Measurements from ENCODE around the gene MCFD2.

MCFD2 gene

DNA sequence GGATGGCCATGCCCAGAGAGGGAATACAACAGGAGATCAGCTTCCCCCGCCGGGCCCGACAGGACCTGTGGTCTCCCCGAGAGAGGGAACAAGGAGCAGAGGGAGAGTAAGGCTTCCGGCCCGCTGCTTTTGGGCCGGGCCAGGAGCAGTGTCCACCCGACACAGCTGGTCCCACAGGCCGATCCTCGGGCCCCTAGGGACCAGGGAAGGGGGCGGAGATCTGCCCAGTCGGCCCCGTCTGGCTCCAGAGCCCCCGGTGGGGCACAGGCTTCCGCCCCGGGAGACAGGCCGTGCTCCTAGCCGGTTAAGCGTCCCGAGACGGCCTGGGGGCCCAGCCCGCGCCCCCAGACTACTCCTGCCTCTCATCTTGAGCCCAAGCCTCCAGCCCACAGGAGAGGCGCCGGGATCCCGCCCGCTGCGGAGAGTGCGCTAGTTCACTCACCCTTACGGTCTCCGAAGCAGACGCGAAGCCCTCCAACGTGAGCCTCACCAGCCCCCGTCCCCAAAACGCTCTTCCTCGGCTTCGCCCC, at the start of gene MCFD2:
TSS of gene MCFD2 (minus strand) at position 526 of the 530 bp plus-strand sequence. CDS start 6,635 bp downstream, outside the sequence.
- no peak for DNase-seq

- DNase-seq: no peak
Observed at GRCh38 chr2:46964835-46965560, 49.4 kb upstream of the MCFD2 start.

DNA sequence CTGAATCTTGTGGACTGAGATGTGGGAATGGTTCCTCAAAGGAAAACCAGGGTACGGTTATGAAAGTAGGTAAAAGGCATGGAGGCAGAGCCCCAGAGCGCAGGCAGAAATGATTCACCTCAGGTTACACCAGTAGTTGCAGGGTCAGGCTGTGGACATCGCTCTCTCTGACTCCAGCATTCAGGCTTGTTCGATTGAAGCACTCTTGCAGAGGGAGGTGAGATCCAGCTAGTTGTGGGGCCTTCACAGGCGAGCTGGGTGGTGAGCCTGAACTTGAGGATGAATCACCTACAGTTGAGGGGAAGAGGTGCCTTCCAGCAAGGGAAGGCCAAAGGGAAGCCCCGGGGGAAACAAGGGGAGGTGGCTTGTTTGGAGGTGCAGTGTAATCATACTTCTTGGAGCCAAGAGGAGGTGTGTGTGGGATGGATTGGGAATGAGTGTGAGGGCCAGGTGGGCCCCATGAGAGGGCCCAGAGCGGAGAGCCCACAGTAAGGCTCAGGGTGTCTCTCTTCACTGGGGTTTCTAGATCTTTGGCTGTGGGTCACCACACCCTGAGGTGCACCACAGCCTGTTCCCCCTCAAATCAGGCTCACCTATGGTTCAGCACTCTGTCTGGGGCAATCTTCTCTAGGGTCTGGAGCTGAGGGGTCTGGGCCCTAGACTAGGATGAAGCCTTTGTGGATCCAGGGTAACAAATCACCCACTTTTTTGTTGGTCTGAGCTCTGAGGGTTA, 48.5 kb upstream of the MCFD2 start:
- DNase-seq: no peak

- DNase-seq: no peak
Observed at GRCh38 chr2:46963210-46963609, 47.6 kb upstream of the MCFD2 start.

GRCh38 chr2:46962751-46963150, 47.1 kb upstream of the MCFD2 start:
- DNase-seq: no peak

- no peak for DNase-seq
Observed at GRCh38 chr2:46960618-46961017, 45.0 kb upstream of the MCFD2 start.

- no peak for DNase-seq
Observed at GRCh38 chr2:46958431-46959017, 42.9 kb upstream of the MCFD2 start.

GRCh38 chr2:46956981-46957531, 41.5 kb upstream of the MCFD2 start:
- no peak for DNase-seq

DNA sequence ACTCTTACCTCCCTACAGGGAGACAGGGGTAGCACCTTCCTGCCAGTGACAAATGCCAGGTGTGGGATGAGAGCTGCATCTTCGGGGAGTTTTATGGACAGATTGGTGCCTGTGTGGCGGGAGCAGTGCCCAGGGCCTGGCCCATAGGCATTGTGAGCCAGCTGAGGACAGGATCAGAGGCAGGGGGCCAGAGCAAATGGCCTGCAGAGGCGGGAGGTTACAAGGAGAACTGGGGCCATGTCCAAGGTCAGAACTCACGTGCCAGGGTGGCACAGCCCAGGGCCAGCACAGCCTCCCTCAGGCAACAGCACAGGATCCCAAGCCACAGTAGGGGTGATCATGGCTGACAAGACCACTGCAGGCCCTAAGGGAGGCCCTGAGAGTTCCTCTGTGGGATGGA, 40.2 kb upstream of the MCFD2 start:
- DNase-seq: no peak

DNA sequence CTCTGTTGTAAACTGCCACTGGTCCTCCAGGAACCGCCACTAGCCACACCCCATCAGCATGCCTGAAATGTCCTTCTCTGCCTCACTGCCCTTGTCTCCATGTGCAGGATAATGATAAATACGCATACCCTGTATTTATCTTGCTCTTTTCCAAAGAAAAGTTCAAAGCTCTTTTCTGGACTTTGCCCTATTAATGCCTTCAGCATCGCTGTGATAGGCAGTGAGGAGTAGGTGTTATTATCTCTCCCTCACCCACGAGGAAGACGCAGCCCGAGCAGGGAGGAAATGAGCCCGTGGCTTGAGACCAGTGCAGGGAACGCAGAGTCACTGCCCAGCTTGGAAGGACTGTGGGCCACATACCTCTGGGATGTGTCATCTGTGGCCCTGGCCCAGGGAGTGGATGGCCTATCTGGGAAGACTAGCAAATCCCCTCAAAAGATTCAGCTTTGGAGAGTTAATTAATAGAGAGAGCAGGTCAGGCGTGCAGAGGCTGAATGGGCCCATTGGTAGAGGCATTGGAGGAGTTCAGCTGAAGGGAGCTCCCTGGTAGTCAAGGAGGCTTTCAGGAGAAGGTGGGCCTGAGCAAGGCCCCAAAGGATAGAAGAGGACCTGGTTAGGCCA, 39.5 kb upstream of the MCFD2 start:
- peak; percentile 60 for DNase-seq

GRCh38 chr2:46952171-46952570, 36.6 kb upstream of the MCFD2 start:
- DNase-seq: no peak

GRCh38 chr2:46951290-46952064, 35.9 kb upstream of the MCFD2 start:
- no peak for DNase-seq

DNA sequence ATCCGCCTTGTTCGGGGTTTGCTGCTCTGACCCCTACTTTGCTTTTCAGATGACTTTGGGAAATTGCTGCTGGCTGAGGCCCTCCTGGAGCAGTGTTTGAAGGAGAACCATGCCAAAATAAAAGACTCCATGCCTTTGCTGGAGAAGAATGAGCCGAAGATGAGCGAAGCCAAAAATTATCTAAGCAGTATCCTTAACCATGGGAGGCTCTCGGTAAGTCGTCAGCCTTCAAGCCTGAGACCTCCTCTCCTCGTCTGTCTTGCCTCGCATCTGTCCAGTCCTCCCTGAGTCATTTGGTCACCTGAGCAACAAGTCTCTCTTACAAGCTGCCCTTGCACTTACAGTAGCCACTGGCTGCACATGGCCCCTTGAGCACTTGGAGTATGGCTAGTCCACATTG, 34.7 kb upstream of the MCFD2 start:
- DNase-seq: no peak

DNA sequence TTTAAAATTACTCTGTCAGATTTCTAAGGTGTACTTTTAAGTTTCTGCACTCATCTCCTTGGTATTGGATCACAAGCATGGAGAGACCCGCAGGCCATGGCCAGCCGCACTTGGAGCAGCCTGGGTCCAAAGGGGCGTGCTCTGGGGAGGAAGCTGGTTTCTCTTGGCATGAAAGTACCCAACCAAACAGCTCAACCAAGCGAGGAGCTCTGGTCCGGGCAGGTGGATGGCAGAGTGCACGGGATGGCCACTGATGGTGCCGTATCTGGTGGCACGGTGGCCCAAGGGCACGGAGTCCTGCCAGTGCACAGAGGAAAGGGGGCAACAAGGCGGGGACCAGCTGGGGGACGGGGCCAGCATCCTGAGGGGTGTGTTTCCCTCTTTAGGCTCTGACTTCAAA, 32.2 kb upstream of the MCFD2 start:
- no peak for DNase-seq

GRCh38 chr2:46945671-46946070, 30.1 kb upstream of the MCFD2 start:
- no peak for DNase-seq

DNA sequence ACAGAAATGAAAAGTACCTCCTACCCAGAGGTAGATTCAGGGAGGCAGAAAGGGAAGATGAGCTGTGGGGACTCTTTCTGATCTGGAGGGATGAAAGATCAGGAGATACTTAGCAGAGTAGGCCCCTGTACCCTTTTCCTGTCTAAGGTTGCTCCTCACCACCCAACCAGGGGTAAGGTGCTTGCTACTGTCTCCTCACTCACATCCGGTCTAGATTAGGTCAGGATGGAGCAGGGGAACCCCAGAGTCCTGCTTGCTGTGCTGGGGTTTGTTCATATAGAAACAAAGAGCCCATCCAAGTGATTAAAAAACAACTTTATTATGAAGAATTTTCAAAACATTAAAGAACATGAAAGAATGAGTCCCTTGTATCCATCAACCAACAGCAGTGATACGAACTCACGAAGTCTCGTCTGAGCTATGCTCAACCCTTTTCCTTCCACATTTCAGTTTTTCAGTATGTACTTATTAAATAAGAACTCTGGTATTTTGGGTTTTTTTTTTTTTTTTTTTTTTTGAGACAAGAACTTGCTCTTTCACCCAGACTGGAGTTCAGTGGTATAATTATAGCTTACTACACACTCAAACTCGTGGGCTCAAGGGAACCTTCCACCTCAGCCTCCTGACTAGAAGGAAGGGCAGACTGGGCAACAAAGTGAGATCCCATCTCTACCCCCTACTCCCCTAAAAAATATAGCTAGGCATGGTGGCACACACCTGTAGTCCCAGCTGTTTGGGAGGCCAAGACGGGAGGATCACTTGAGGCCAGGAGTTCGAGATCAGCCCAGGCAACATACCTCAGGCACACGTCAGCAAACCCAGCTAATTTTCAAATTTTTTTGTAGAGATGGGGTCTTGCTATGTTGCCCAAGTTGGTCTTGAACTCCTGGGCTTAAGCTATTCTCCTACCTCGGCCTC, 28.5 kb upstream of the MCFD2 start:
- DNase-seq: no peak

DNA sequence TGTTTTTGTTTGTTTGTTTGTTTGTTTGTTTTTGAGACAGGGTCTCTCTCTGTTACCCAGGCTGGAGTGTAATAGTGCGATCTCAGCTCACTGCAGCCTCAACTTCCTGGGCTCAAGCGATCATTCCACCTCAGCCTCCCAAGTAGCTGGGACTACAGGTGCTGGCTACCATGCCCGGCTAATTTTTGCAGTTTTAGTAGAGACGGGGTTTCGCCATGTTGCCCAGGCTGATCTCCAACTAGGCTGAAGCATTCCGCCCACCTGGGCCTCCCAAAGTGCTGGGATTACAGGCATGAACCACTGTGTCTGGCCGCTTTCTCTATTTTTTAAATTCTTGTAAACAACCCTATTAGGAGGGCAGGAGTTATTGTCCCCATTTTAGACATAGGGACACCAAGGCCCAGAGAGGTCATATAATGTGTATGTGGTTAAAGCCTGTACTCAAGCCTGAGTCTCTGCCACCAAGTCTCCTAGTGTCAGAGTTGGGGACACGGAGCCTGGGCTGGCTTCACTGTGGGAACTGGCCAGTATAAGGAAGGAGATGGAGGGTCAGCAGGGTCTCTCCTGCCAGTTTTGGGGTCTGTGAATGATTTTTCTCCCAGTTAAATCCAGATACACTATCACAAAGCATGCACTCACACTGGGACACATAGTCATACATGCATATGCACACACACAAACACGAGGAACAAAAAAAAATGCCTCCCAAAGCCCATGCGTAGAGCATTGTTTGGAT, 27.5 kb upstream of the MCFD2 start:
- no peak for DNase-seq

DNA sequence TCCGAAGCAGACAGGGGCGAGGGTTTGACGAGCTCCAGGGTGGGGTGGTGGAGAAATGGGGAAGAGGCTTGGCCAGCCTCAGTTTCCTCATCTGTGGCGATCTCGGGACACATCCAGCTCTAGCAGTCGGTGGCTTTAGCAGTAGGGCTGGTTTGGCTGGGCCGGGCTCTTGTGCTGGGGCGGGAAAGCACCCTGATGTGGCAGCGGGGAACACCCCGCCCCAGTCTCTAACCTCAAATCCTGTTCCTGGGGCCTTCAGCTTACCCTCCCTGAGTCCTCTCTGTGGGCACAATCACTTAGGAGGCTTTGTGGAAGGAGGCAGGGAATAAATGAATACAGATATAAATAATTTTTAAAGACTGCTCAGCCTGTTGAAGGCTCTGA, 26.5 kb upstream of the MCFD2 start:
- DNase-seq: no peak

DNA sequence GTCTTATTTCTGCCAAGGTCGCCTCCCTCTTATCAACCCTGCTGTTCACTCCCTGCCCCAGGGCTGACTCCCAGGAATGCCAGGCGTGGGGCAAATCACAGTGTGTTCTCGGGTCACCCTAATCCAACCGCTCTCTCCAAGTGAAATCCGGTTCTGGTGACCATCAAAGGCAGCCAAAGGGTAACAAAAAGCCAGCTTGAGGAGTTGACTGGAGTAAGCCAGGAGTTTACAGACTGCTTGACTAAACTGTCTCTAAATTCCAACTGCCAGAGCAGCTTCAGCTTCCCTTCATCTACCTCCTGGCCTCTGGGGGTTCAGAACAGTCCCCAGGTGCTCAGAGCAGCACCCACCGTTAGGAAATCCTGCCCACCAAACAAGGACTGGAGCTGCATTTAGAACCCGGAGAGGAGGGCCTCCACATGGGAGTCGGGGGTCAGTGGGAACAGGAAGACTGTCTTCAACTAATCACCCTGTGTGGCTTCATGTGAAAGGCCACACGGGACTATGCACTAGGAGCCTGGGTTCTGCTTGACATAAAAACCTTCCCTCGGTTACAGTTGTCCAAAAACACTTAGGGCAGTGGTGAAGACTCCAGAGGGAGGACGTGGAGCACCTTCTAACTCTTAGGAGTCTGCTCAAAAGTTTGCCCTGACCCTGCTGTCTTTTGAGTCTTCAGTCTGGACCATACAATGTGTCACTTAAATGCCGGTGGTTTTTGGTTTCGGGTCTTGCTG, 24.2 kb upstream of the MCFD2 start:
- peak; percentile 14 for DNase-seq

DNA sequence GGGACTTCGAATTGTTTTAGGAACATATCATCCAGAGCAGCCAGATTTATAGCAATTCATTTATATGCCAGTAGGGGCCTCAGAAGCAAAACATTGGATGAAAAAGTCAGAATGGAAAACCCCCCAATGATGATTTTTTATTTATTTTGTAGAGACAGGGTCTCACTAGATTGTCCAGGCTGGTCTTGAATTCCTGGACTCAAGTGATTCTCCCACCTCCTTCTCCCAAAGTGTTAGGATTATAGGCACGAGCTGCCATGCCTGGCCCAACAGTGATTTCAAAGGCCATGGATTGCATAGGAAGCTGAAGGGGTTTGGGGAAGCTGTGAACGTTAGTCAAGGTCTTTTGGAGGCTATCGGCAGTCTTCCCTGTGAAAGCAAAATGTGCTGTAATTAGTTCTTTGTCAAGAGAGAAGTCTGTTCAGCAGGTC, 21.9 kb upstream of the MCFD2 start:
- DNase-seq: no peak

Data from eye (tissue), 1 donor.